Neural cell (in vitro differentiated cells): ENCODE measurements around the gene UQCRQ.

ENCODE experiments used
- EP300 ChIP-seq: fragments of 450-650 bp; conservative IDR thresholded peaks from 2 replicates; pipeline ENCODE4 v1.6.1; 2014; ENCODE audit warnings: antibody characterized with exemption, mild to moderate bottlenecking, moderate library complexity; ENCODE audit not compliant: poor library complexity, severe bottlenecking
- EZH2 ChIP-seq: fragments of 200-600, 300-800 bp; shearing (Covaris generic), sonication (generic); IDR thresholded peaks from 2 replicates; pipeline ENCODE4 v1.6.1; 2014; ENCODE audit warnings: antibody characterized with exemption, low read length, borderline replicate concordance, mild to moderate bottlenecking; ENCODE audit not compliant: insufficient read depth, poor library complexity, severe bottlenecking
- MXI1 ChIP-seq: fragments of 450-650 bp; conservative IDR thresholded peaks from 2 replicates; pipeline ENCODE4 v1.6.1; 2014; ENCODE audit warnings: antibody characterized with exemption, mild to moderate bottlenecking; ENCODE audit not compliant: poor library complexity, severe bottlenecking
- POLR2AphosphoS5 ChIP-seq: IDR thresholded peaks from 2 replicates; pipeline ENCODE4 v1.6.1; 2012
- RAD21 ChIP-seq: fragments of 450-650 bp; conservative IDR thresholded peaks from 2 replicates; pipeline ENCODE4 v1.6.1; 2014; ENCODE audit warnings: antibody characterized with exemption, mild to moderate bottlenecking, moderate library complexity
- SMC3 ChIP-seq: fragments of 450-650 bp; conservative IDR thresholded peaks from 2 replicates; pipeline ENCODE4 v1.6.1; 2014; ENCODE audit warnings: antibody characterized with exemption, mild to moderate bottlenecking, moderate library complexity; ENCODE audit not compliant: poor library complexity
- TAF1 ChIP-seq: IDR thresholded peaks from 2 replicates; pipeline ENCODE4 v1.6.1; 2012; ENCODE audit warnings: low read depth
- TF ChIP-seq, protein P1 (sequence below): fragments of 450-650 bp; IDR thresholded peaks from 2 replicates; pipeline ENCODE4 v1.5.1; 2014; ENCODE audit warnings: antibody characterized with exemption, mild to moderate bottlenecking, moderate library complexity; ENCODE audit not compliant: poor library complexity, severe bottlenecking
- TF ChIP-seq, protein P2 (sequence below): IDR thresholded peaks from 2 replicates; pipeline ENCODE4 v1.6.1; 2012; ENCODE audit warnings: borderline replicate concordance

DNA sequence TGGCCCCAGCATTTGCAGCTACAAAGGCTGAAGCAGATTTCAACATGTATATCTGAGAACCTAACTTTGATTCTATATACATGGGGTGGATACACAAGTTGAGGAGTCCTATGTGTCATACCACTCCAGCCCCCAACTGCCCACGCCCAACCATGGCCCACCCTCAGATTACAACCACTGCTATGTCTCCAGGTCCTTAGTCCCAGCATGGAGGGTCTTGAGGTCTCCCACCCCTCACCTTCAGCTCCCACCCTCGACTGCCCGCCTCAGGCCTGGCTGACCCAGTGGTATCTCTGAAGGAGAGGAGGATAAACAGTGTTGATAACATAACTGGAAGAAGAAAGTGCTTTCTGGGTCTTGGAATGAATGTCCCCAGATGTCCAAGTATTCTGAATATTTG, 45.1 kb upstream of the UQCRQ start:
- TF ChIP-seq, protein P1, sequence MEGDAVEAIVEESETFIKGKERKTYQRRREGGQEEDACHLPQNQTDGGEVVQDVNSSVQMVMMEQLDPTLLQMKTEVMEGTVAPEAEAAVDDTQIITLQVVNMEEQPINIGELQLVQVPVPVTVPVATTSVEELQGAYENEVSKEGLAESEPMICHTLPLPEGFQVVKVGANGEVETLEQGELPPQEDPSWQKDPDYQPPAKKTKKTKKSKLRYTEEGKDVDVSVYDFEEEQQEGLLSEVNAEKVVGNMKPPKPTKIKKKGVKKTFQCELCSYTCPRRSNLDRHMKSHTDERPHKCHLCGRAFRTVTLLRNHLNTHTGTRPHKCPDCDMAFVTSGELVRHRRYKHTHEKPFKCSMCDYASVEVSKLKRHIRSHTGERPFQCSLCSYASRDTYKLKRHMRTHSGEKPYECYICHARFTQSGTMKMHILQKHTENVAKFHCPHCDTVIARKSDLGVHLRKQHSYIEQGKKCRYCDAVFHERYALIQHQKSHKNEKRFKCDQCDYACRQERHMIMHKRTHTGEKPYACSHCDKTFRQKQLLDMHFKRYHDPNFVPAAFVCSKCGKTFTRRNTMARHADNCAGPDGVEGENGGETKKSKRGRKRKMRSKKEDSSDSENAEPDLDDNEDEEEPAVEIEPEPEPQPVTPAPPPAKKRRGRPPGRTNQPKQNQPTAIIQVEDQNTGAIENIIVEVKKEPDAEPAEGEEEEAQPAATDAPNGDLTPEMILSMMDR = no peak
- TF ChIP-seq EP300 (no peak), POLR2AphosphoS5 (no peak), EZH2 (no peak), RAD21 (no peak), SMC3 (no peak), MXI1 (no peak), TAF1 (no peak)
- TF ChIP-seq, protein P2, sequence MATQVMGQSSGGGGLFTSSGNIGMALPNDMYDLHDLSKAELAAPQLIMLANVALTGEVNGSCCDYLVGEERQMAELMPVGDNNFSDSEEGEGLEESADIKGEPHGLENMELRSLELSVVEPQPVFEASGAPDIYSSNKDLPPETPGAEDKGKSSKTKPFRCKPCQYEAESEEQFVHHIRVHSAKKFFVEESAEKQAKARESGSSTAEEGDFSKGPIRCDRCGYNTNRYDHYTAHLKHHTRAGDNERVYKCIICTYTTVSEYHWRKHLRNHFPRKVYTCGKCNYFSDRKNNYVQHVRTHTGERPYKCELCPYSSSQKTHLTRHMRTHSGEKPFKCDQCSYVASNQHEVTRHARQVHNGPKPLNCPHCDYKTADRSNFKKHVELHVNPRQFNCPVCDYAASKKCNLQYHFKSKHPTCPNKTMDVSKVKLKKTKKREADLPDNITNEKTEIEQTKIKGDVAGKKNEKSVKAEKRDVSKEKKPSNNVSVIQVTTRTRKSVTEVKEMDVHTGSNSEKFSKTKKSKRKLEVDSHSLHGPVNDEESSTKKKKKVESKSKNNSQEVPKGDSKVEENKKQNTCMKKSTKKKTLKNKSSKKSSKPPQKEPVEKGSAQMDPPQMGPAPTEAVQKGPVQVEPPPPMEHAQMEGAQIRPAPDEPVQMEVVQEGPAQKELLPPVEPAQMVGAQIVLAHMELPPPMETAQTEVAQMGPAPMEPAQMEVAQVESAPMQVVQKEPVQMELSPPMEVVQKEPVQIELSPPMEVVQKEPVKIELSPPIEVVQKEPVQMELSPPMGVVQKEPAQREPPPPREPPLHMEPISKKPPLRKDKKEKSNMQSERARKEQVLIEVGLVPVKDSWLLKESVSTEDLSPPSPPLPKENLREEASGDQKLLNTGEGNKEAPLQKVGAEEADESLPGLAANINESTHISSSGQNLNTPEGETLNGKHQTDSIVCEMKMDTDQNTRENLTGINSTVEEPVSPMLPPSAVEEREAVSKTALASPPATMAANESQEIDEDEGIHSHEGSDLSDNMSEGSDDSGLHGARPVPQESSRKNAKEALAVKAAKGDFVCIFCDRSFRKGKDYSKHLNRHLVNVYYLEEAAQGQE = no peak
